Hepatocyte (in vitro differentiated cells): ENCODE data around the gene KLC1. TPM values are rescaled to one million over a fixed set of nuclear protein-coding genes. Genes with fewer than 3 reads are reported as not detected.

Experiments used
- DNase-seq: peaks from one replicate; pipeline ENCODE4 v3.0.0-alpha.2; 2016; ENCODE audit warnings: low spot score
- H2AFZ ChIP-seq: fragments of 200-600 bp; sonication (generic); 2 replicates; pipeline ENCODE4 v1.6.0; 2016; ENCODE audit warnings: antibody characterized with exemption, mild to moderate bottlenecking
- H3K27ac ChIP-seq: fragments of 200-600 bp; sonication (generic); 2 replicates; pipeline ENCODE4 v1.5.1; 2016; ENCODE audit warnings: mild to moderate bottlenecking
- H3K27me3 ChIP-seq: fragments of 200-600 bp; sonication (generic); 2 replicates; pipeline ENCODE4 v1.6.1; 2016
- H3K36me3 ChIP-seq: fragments of 200-600 bp; sonication (generic); replicated peaks from 2 replicates; pipeline ENCODE4 v1.5.1; 2016; ENCODE audit warnings: low read depth; ENCODE audit not compliant: insufficient read depth
- H3K4me1 ChIP-seq: fragments of 200-600 bp; sonication (generic); 2 replicates; pipeline ENCODE4 v1.5.1; 2016; ENCODE audit warnings: mild to moderate bottlenecking, moderate library complexity; ENCODE audit not compliant: insufficient read depth
- H3K4me2 ChIP-seq: fragments of 200-600 bp; sonication (generic); 2 replicates; pipeline ENCODE4 v1.6.0; 2016
- H3K4me3 ChIP-seq: fragments of 200-600 bp; sonication (generic); 2 replicates; pipeline ENCODE4 v1.5.1; 2016; ENCODE audit warnings: mild to moderate bottlenecking
- H3K79me2 ChIP-seq: fragments of 200-600 bp; sonication (generic); 2 replicates; pipeline ENCODE4 v1.6.0; 2017; ENCODE audit warnings: mild to moderate bottlenecking
- H3K9me2 ChIP-seq: fragments of 200-600 bp; sonication (generic); replicated peaks from 2 replicates; pipeline ENCODE4 v1.6.0; 2017; ENCODE audit warnings: mild to moderate bottlenecking; ENCODE audit not compliant: insufficient read depth
- H3K9me3 ChIP-seq: fragments of 200-600 bp; sonication (generic); 2 replicates; pipeline ENCODE4 v1.5.1; 2016; ENCODE audit warnings: low read depth, mild to moderate bottlenecking
- H4K20me1 ChIP-seq: fragments of 200-600 bp; sonication (generic); 2 replicates; pipeline ENCODE4 v1.6.0; 2016; ENCODE audit warnings: mild to moderate bottlenecking; ENCODE audit not compliant: insufficient read depth, poor library complexity, severe bottlenecking
- EZH2 ChIP-seq: fragments of 200-600 bp; sonication (generic); IDR thresholded peaks from 2 replicates; pipeline ENCODE4 v1.6.1; 2016; ENCODE audit warnings: antibody characterized with exemption, mild to moderate bottlenecking, borderline replicate concordance
- EZH2phosphoT487 ChIP-seq: fragments of 200-600 bp; sonication (generic); IDR thresholded peaks from one replicate; pipeline ENCODE4 v1.6.1; 2018; ENCODE audit warnings: antibody characterized with exemption, mild to moderate bottlenecking, low read depth, moderate library complexity; ENCODE audit not compliant: unreplicated experiment, severe bottlenecking
- WGBS: methylation state at CpG from one replicate; pipeline ENCODE4 v1.1.6; 2016; ENCODE audit warnings: low lambda C conversion rate; ENCODE audit errors: missing lambda C conversion rate; 5-methylcytosine and 5-hydroxymethylcytosine counted together
- polyA plus RNA-seq: library from polyadenylated mRNA; unstranded; fragments of >200 nt; fragmentation: Nextera tagmentation; extraction: Ambion mirVana; gene quantifications from 2 replicates; pipeline ENCODE4 v1.2.1, GENCODE V29; 2016
- total RNA-seq: library from RNA; depleted of rRNA; stranded (reverse); fragments of >200 nt; gene quantifications from 2 replicates; pipeline ENCODE4 v1.2.3, GENCODE V29; 2014
- TF ChIP-seq, protein P1 (sequence below): fragments of 200-600 bp; sonication (generic); IDR thresholded peaks from 2 replicates; pipeline ENCODE4 v1.5.1; 2016; ENCODE audit warnings: antibody characterized with exemption, mild to moderate bottlenecking; ENCODE audit not compliant: poor library complexity

The KLC1 gene
- total and polyA plus RNA-seq, 2 experiments from 2014 or later, result 95.4 to 115 TPM

DNA sequence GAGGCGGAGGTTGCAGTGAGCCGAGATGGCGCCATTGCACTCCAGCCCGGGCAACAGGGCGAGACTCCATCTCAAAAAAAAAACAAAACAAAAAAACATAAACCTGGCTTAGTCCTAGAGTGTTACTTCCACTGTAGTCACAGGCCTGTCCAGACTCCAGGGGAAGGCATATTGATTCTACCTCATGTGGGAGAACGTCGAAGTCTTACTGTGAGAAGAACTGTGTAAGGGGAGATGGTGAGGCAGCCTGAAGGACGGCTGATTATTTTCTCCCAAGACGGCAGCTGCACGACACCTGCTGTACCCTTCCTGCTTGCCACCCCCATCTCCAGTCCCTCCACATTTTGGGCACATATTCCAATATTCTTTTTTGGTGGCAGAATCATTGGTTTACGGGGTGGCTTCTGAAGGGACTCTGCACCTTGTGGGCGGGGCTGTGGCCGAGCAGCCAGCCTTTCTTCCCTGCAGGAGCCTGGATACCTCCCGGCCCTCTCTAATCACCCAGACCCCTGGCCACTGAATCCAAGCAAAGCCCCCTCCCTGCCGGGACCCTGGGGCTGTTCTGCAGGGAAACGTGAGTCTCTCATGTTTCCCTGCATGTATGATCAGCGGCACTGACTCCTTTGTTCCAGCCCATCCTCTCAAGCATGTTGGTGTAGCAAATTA lies 12.2 kb upstream of the KLC1 start:
- Histone ChIP-seq H3K4me3 (no peak overlapping the region), H3K36me3 (no peaks in the 10 kb centered on the region), H4K20me1 (no peaks in the 10 kb centered on the region), H3K9me2 (no peaks in the 10 kb centered on the region), H3K27ac (no peak overlapping the region), H3K9me3 (no peaks in the 10 kb centered on the region), H3K4me2 (no peak overlapping the region), H2AFZ (no peak overlapping the region), H3K79me2 (no peaks in the 10 kb centered on the region), H3K27me3 (no peaks in the 10 kb centered on the region), H3K4me1 (no peaks in the 10 kb centered on the region)
- TF ChIP-seq, protein P1, sequence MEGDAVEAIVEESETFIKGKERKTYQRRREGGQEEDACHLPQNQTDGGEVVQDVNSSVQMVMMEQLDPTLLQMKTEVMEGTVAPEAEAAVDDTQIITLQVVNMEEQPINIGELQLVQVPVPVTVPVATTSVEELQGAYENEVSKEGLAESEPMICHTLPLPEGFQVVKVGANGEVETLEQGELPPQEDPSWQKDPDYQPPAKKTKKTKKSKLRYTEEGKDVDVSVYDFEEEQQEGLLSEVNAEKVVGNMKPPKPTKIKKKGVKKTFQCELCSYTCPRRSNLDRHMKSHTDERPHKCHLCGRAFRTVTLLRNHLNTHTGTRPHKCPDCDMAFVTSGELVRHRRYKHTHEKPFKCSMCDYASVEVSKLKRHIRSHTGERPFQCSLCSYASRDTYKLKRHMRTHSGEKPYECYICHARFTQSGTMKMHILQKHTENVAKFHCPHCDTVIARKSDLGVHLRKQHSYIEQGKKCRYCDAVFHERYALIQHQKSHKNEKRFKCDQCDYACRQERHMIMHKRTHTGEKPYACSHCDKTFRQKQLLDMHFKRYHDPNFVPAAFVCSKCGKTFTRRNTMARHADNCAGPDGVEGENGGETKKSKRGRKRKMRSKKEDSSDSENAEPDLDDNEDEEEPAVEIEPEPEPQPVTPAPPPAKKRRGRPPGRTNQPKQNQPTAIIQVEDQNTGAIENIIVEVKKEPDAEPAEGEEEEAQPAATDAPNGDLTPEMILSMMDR, result no peak
- TF ChIP-seq EZH2 (no peak), EZH2phosphoT487 (no peak)
- no peak for DNase-seq
- WGBS, result 77% methylated on average over 17 of the region's 17 CpGs

- Histone ChIP-seq H3K4me1 (no peaks in the 10 kb centered on the region), H3K9me3 (no peaks in the 10 kb centered on the region), H2AFZ (no peak overlapping the region), H4K20me1 (no peaks in the 10 kb centered on the region), H3K4me2 (no peak overlapping the region), H3K9me2 (no peaks in the 10 kb centered on the region), H3K79me2 (no peaks in the 10 kb centered on the region), H3K4me3 (no peak overlapping the region), H3K27ac (no peak overlapping the region), H3K36me3 (no peaks in the 10 kb centered on the region), H3K27me3 (no peaks in the 10 kb centered on the region)
- TF ChIP-seq EZH2 (no peak), EZH2phosphoT487 (no peak)
- TF ChIP-seq, protein P1, result no peak
- no peak for DNase-seq
- WGBS, result 79% methylated on average over 5 of the region's 5 CpGs
These were observed 10.0 kb upstream of the KLC1 start for GRCh38 chr14:103619057-103619456.

GRCh38 chr14:103621860-103622259 lies 7.2 kb upstream of the KLC1 start:
- Histone ChIP-seq H3K27ac (no peak overlapping the region), H4K20me1 (no peaks in the 10 kb centered on the region), H3K9me2 (no peaks in the 10 kb centered on the region), H3K4me3 (no peak overlapping the region), H3K79me2 (no peaks in the 10 kb centered on the region), H3K27me3 (no peaks in the 10 kb centered on the region), H3K36me3 (no peaks in the 10 kb centered on the region), H3K4me2 (no peak overlapping the region), H3K9me3 (no peaks in the 10 kb centered on the region), H2AFZ (no peak overlapping the region), H3K4me1 (no peaks in the 10 kb centered on the region)
- TF ChIP-seq, protein P1, result no peak
- TF ChIP-seq EZH2phosphoT487 (no peak), EZH2 (no peak)
- WGBS, result 90% methylated on average over 5 of the region's 5 CpGs
- no peak for DNase-seq

DNA sequence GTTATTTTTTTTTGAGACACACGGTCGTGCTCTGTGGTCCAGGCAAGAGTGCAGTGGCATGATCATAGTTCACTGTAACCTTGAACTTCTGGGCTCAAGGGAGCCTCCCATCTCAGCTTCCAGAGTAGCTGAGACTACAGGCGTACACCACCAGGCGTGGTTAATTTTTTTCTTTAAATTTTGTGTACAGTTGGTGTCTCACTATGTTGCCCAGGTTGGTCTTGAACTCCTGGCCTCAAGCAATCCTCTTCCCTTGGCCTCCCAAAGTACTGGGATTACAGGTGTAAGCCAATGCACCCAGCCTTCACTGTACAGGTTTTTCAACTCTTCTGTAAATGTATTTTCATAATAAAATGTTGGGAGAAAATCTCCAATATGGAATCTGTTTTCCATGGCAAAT lies 5.7 kb upstream of the KLC1 start:
- DNase-seq, result no peak
- H3K4me3 ChIP-seq, result no peak overlapping the region
- H3K9me2 ChIP-seq, result no peaks in the 10 kb centered on the region
- TF ChIP-seq EZH2phosphoT487 (no peak), EZH2 (no peak)
- TF ChIP-seq, protein P1, result no peak
- 88% methylated on average over 4 of the region's 4 CpGs for WGBS
- no peaks in the 10 kb centered on the region for H3K9me3 ChIP-seq
- peaks cover 7% of the 10 kb centered on the region for H3K4me1 ChIP-seq
- H2AFZ ChIP-seq, result no peak overlapping the region
- no peaks in the 10 kb centered on the region for H3K36me3 ChIP-seq
- no peaks in the 10 kb centered on the region for H3K79me2 ChIP-seq
- no peaks in the 10 kb centered on the region for H3K27me3 ChIP-seq
- no peaks in the 10 kb centered on the region for H4K20me1 ChIP-seq
- no peak overlapping the region for H3K4me2 ChIP-seq
- H3K27ac ChIP-seq, result no peak overlapping the region
